CD4-positive, alpha-beta T cell treated with Interleukin-1 beta for 1 hour (primary cell): ENCODE results near the gene ARSB.

ENCODE experiments used
- DNase-seq, 2 donors: peaks; one replicate each; pipeline ENCODE4 v3.0.0-alpha.2; 2020 to 2022

The ARSB gene

GRCh38 chr5:78829811-78830527 lies 155.1 kb downstream of the ARSB start:
- DNase-seq = no peak

- no peak for DNase-seq
Observed at GRCh38 chr5:78827725-78828124, 157.4 kb downstream of the ARSB start.

- DNase-seq = no peak
Observed at GRCh38 chr5:78824831-78825281, 160.3 kb downstream of the ARSB start.

DNA sequence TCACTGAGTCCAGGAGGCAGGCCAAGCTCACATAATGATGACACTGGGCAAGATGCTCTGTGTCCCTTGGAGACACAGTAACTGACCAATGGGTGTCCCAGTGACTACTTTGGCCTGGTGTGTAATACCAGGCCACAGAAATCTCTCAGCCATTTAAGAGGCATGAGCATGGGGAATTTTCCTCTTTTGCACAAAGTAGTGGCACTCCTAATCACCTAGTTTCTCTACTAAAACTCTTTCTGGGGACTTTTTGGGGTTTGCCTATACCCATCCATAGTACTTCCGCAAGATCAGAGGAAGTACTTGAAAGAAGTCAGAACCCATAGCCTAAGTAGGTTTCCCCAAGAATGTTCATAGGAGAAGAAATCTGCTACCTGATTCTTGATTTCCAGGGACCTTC lies 161.9 kb downstream of the ARSB start:
- no peak for DNase-seq

GRCh38 chr5:78821536-78822021 lies 163.5 kb downstream of the ARSB start:
- no peak for DNase-seq

GRCh38 chr5:78819707-78820106 lies 165.4 kb downstream of the ARSB start:
- DNase-seq = no peak

- DNase-seq = no peak
Observed at GRCh38 chr5:78819166-78819565, 165.9 kb downstream of the ARSB start.

GRCh38 chr5:78816143-78816765 lies 168.9 kb downstream of the ARSB start:
- DNase-seq = no peak

GRCh38 chr5:78813906-78814530 lies 171.1 kb downstream of the ARSB start:
- DNase-seq = no peak

- no peak for DNase-seq
Observed at GRCh38 chr5:78813286-78813685, 171.8 kb downstream of the ARSB start.

DNA sequence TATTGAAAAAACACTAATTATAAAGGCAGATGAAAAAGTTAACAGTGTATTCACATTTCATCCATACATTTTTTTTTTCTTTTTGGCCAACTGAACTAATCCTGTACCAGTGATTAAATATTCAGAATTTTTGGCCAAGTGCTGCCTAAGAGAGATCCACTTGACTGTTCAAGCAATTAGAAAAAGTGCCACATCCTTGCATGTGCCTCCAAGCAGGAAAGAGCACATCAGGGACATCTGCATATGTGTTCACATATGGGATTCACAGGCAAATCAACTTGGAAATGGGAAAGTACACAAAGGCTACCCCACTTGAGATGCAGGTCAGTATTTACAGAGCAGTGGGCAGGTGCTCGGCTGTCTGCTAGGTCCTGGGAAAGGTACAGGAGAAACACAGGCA lies 173.2 kb downstream of the ARSB start:
- no peak for DNase-seq

DNA sequence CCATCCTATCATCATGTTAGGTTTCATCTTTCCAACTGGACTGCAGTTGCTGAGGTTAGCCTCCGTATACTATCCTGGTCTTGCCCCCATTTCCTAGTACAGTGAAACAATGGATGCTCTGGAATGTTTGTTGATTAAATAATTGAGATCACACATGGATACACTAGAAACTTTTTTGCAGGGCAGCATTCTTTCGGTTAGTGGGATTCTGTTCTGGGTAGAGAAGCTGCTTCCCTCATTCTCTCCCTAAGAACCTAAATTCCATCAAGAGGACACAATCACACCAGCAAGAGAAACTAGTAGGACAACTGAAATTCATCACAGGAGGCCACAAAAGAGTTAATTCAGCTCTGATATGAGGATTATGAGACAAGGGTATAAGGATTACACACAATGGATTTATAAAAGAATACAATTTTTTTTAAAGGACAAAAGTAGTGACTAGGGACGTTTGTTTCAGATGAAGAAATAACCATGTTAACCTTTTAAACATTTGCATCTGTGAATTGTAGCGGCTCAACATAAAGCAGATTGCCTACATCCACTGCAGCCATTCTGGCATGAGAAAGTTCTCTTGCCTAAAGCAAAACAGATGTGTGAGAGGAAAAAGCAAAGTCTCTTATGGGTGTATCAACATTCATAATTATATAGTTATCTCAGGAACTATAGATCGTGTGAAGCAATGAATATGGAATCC lies 173.8 kb downstream of the ARSB start:
- no peak for DNase-seq

- DNase-seq = no peak
Observed at GRCh38 chr5:78810098-78810920, 174.8 kb downstream of the ARSB start.

- DNase-seq = no peak
Observed at GRCh38 chr5:78809444-78809843, 175.7 kb downstream of the ARSB start.

DNA sequence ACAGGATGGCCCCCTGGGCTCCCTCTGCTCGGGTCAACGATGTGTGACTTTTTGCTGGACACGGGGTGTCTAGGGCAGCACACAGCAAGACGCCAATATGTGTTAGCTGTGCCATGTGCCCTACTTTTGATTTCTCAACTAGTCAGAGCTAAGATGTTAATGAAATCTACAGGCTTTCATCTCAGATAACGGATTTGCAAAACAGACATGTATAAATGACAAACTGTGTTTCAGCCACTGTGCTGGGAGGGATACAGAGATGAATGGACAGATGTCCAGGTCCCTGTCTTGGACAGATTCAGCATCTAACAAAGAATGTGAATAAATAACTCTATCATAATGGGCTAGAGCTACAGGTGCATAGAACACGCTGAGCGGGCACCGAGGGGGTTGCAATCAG lies 176.3 kb downstream of the ARSB start:
- no peak for DNase-seq

DNA sequence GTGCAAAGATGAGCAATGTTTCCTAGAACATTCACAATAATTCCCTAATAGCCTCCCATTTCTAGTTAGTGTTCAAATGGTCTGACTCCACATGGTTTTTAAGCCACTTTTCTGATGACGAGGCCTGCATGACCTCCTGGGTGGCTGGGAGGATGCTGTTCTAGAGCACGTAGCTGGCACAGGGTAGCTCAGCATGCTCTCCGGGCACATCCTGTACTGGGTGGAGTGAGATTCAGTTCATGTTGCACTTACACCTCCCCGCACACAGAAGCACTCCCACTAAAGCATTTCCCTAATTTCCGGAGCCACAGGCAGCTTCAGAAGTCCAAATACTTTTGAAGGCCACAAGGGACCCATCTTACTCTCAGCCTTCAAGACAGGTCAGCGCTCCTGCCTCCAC lies 176.7 kb downstream of the ARSB start:
- no peak for DNase-seq

DNA sequence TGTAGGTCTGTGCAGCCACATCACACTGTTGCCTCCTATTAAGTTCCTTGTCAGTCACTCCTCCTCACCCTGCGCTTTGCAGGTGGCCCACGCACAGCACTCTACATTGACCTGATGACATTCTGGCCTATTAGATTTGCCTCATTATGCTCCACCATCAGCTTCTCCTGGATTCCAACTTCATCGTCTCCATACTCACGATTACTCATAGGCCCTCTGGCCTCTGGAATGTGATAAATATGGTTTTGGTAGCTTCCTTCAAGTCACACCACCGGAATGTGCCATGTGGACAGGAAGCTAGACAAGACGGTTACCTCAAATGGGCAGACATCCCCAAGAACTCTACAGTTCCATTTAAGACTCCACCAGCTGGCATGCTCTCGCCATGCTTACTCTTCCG lies 178.6 kb downstream of the ARSB start:
- no peak for DNase-seq

- no peak for DNase-seq
Observed at GRCh38 chr5:78805474-78806124, 179.5 kb downstream of the ARSB start.

DNA sequence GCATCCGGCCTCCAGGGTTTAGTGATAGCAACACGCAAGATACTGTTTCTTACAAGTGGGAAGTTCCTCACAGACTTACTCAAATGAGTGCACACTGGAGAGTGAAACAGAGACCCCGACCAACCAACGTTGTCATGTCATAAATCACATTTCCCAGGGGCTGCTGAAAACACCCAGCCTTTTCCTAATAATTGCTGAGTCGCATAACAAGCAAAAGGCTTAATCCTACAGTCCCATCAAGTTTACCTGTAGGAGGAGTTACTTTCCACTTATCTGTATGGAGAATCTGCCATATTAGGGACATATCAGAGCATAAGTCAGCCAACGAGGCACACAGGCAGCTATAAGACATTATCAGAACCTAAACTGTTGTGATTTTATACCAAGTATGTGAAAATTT lies 180.1 kb downstream of the ARSB start:
- DNase-seq = no peak

DNA sequence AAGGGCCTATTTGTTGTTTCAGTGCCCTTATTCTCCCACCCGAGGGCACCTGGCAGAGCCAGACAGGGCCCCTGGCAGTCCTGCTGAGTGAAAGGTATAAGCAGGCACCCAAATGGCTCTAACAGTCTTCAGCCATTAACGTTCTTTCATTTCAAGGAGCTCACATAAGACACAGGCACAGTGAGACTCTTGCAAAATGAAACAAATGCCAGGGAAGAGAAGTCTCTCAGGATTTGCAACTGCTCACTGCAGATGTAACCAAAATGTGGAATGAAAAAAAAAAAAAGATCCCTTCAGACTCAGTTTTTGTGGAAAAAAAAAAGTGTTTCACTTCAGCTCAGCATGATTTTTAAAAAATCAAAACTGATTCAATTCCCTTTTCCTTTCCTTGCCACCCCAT lies 181.2 kb downstream of the ARSB start:
- no peak for DNase-seq

DNA sequence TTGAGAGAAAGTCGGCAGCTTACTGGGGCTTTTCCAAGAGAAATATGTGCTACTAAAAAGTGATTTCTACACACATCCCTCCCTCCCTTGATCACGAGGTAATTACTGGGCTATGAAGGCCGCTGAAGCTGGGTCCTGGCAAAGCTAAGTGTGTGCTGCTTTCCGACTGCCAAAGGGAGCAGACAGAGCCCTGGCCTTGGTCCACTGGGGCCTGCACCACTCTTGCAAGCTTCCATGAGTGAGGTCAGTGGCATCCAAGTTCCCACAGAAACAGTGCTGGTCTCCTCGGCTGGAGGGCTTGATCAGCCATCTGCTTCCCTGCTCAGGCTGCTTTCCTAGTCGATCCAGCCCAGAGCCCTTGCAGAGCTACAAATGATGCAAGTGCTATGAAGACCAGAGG lies 181.8 kb downstream of the ARSB start:
- no peak for DNase-seq

GRCh38 chr5:78801413-78801812 lies 183.7 kb downstream of the ARSB start:
- no peak for DNase-seq
